K562 (cell line): ENCODE measurements around the gene TTLL3. TPM values are rescaled to one million over a fixed set of nuclear protein-coding genes. Genes with fewer than 3 reads are reported as not detected.

ENCODE experiments used
- CBX5 ChIP-seq: IDR thresholded peaks from 2 replicates; pipeline ENCODE4 v1.6.1; 2014; ENCODE audit warnings: low read depth, borderline replicate concordance
- CBX8 ChIP-seq: fragments of 200-600 bp; sonication (generic); IDR thresholded peaks from 2 replicates; pipeline ENCODE4 v1.6.1; 2012; ENCODE audit warnings: borderline replicate concordance, mixed run types, low read depth, mild to moderate bottlenecking, moderate library complexity, mixed read lengths, low read length, control low read depth, inconsistent platforms; ENCODE audit not compliant: poor library complexity, severe bottlenecking; ENCODE audit errors: extremely low read depth
- FUS ChIP-seq: fragments of 200-400 bp; formaldehyde crosslinking; optimal IDR thresholded peaks from 2 replicates; pipeline ENCODE3; 2017; ENCODE audit warnings: low read depth, low read length
- JUND ChIP-seq, 2 experiments: IDR thresholded peaks; 2 replicates in 1 of 2; 3 replicates in 1 of 2; pipeline ENCODE4 v1.6.1; 2011; ENCODE audit warnings: borderline replicate concordance in 2 of 2, low read depth in 2 of 2, low read length in 2 of 2, improper control_type of control experiment in 1 of 2, missing biosample characterization in 1 of 2, missing genetic modification characterization in 1 of 2, missing genetic modification reagents in 1 of 2
- KDM2B ChIP-seq: fragments of 250-450 bp; sonication (Bioruptor Pico); IDR thresholded peaks from 2 replicates; pipeline ENCODE4 v1.8.0; 2021; ENCODE audit warnings: mild to moderate bottlenecking, moderate library complexity
- MYNN ChIP-seq, 2 experiments: sonication (generic); formaldehyde crosslinking in 1 of 2; IDR thresholded peaks; 2 replicates each; pipeline versions ENCODE4 v1.5.0 to v1.6.1; 2016 to 2020; ENCODE audit warnings: antibody characterized with exemption in 1 of 2, missing genetic modification reagents in 1 of 2
- NFE2L1 ChIP-seq: fragments of 450-650 bp; IDR thresholded peaks from 2 replicates; pipeline ENCODE4 v1.6.1; 2016; ENCODE audit warnings: missing genetic modification characterization, low read depth, mild to moderate bottlenecking, missing compliant biosample characterization, moderate library complexity, borderline replicate concordance
- OTX1 ChIP-seq: fragments of 450-650 bp; formaldehyde crosslinking; IDR thresholded peaks from 2 replicates; pipeline ENCODE4 v1.4.0; 2022; ENCODE audit warnings: mild to moderate bottlenecking
- PPARD ChIP-seq: fragments of 250-450 bp; sonication (Bioruptor Pico); IDR thresholded peaks from 2 replicates; pipeline ENCODE4 v1.8.0; 2022; ENCODE audit warnings: inconsistent platforms, mild to moderate bottlenecking, moderate library complexity
- RBBP5 ChIP-seq: fragments of 200-600 bp; sonication (generic); IDR thresholded peaks from 2 replicates; pipeline ENCODE4 v1.6.1; 2012; ENCODE audit warnings: borderline replicate concordance, mild to moderate bottlenecking, low read length, control low read depth, inconsistent platforms; ENCODE audit not compliant: insufficient read depth, poor library complexity, severe bottlenecking
- SAP30 ChIP-seq: fragments of 200-600 bp; sonication (generic); IDR thresholded peaks from 2 replicates; pipeline ENCODE4 v1.6.1; 2012; ENCODE audit warnings: borderline replicate concordance, low read depth, mild to moderate bottlenecking, moderate library complexity, low read length, control low read depth, inconsistent platforms; ENCODE audit not compliant: insufficient read depth, poor library complexity, severe bottlenecking
- ZNF263 ChIP-seq: sonication (generic); formaldehyde crosslinking; IDR thresholded peaks from 2 replicates; pipeline ENCODE4 v1.8.0; 2022; ENCODE audit warnings: mild to moderate bottlenecking, missing genetic modification reagents, borderline replicate concordance
- ZNF274 ChIP-seq: IDR thresholded peaks from 2 replicates; pipeline ENCODE4 v1.6.1; 2011; ENCODE audit warnings: low read depth, mild to moderate bottlenecking, low read length, moderate library complexity, borderline replicate concordance
- ZNF668 ChIP-seq: fragments of 250-450 bp; sonication (Bioruptor Pico); IDR thresholded peaks from 2 replicates; pipeline ENCODE4 v1.8.0; 2022; ENCODE audit warnings: mild to moderate bottlenecking, inconsistent platforms
- polyA plus RNA-seq, 8 experiments: library from polyadenylated mRNA; depleted of rRNA in 4 of 8; stranded (reverse) in 5 of 8; unstranded in 3 of 8; fragments of >200 nt; fragmentation: Nextera tagmentation in 2 of 8; fragmentation: Illumina TruSeq in 1 of 8; extraction: Ambion mirVana in 2 of 8; extraction: Trizol in 1 of 8; gene quantifications; 2 replicates each; pipeline versions ENCODE4 v1.2.1 to v1.2.3, GENCODE V29; 2011 to 2014; ENCODE audit warnings: inconsistent platforms in 1 of 8, missing spikeins in 1 of 8
- total RNA-seq, 7 experiments: library from RNA; depleted of rRNA in 6 of 7; stranded (reverse); fragments of >200 nt in 6 of 7; fragmentation: Illumina TruSeq in 2 of 7; extraction: Trizol in 2 of 7; gene quantifications; 2 replicates each; pipeline versions ENCODE4 v1.2.1 to v1.2.3, GENCODE V29; 2011 to 2021; ENCODE audit warnings: low replicate concordance in 1 of 7
- TF ChIP-seq, protein P1 (sequence below): fragments of 250-450 bp; sonication (Bioruptor Pico); IDR thresholded peaks from 2 replicates; pipeline ENCODE4 v1.5.0; 2021; ENCODE audit warnings: mild to moderate bottlenecking, moderate library complexity
- TF ChIP-seq, protein P2 (sequence below): fragments of 450-650 bp; IDR thresholded peaks from 2 replicates; pipeline ENCODE4 v1.6.1; 2016; ENCODE audit warnings: borderline replicate concordance
- TF ChIP-seq, protein P3 (sequence below): fragments of 150-350 bp; conservative IDR thresholded peaks from 2 replicates; pipeline ENCODE4 v1.6.1; 2014; ENCODE audit warnings: low read length

Gene TTLL3
- total and polyA plus RNA-seq, 9 of the 15 experiments (the other 6 are each of a cell fraction or from before 2014, with no cell fraction given), result 8.9 to 106 (median 33.2) TPM

DNA sequence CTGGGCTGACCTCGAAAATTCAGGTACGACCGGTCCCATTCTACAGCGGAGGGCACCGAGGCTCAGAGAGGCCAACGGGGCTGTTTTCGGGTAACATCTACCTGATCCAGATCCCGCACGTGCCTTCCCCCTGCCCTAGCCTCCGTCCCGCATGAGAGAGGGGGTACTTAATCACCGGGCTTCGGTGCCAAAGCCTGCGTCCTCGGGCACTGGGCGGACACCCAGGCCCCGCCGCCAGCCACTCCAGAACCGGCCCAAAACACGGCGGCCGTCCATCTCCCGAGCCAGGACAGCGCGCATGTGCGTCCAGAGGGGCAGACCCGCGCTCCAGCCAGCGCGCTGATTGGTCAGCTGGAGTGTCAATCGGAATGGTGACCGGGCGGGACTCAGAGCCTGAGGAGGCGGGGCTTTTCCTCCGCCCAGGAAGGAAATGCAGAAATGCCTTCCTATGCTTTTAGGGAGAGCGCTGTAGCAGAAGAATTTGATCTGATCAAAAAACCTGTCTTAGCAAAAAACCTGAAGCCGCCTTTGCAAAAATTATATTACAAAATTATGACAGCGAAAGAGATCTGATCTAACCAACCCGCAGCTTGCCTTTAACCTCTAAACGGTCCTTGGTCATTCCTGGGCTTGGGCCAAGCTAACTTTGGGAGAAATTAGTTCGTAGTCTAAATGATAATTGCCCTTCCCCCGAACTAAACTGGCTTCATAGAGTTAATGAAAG lies 33.8 kb downstream of the TTLL3 start, which contains the start of gene RPUSD3 (continued):
- TF ChIP-seq, protein P1, sequence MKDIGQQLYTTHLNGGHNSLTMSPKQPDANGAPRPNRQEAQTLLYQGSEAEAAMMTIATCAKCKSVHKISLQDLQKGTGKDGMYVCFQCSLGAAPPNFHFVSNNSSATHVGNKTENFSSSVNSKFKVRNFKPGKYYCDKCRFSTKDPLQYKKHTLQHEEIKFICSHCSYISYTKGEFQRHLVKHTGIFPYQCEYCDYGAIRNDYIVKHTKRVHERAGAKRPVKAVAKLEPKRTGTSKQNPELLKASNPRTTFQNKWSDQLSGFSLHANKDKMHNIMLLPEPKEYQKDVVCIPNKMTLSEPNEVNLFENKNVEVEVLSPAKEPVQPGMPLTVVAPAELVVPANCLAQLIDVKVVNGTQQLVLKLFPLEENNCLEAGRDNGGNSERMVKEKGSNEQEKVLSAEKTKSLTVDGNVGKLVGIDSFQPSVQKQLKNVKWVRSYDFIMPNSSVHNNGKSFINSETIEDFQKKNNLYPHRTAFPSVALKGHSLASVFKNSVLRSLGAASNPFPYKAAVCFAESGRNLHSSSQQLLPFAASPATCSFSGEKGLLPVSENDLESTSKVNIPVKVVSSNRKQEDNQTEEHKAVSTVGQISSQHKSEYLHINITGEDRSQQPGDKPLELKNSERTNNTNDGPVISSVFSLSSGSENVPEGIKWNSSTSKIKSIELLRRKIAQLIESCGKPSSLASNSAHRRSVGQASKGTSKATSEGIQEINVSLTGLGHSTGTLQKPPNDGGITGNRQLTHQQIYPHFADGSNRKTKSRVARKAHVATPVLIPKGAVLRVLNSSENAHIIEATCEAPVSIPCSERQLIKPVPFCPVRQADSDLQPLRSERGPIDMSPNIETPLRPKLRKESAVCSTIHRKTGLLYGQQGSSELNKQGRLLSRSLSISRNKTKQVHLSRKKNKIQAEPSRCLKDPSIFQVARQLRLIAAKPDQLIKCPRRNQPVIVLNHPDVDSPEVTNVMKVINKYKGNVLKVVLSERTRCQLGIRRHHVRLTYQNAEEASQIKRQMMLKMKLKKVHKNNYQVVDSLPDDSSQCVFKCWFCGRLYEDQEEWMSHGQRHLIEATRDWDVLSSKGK (CRISPR knock-in tag), result no peak
- TF ChIP-seq ZNF263 (CRISPR knock-in tag) (no peak; the same call in 1 of the 2 replicates), CBX5 (no peak), RBBP5 (peak; percentile 68), KDM2B (CRISPR knock-in tag) (no peak), PPARD (CRISPR knock-in tag) (no peak), SAP30 (peak; percentile 73), ZNF668 (CRISPR knock-in tag) (no peak), NFE2L1 (tag) (no peak), CBX8 (no peak), ZNF274 (no peak), OTX1 (CRISPR knock-in tag) (no peak), JUND (IDR thresholded peaks at IDR 0.05; ENCODE audit: borderline replicate concordance, low read depth, low read length) (no peak), JUND (tag; IDR thresholded peaks at IDR 0.05; ENCODE audit: borderline replicate concordance, low read depth, low read length) (peak; percentile 13; the same call in 1 of the 3 replicates), MYNN (IDR thresholded peaks at IDR 0.05) (0 out of 2 replicates have a peak, but pooled peaks have one; percentile 46), MYNN (CRISPR knock-in tag; IDR thresholded peaks at IDR 0.05) (no peak), FUS (no peak)
- TF ChIP-seq, protein P2, sequence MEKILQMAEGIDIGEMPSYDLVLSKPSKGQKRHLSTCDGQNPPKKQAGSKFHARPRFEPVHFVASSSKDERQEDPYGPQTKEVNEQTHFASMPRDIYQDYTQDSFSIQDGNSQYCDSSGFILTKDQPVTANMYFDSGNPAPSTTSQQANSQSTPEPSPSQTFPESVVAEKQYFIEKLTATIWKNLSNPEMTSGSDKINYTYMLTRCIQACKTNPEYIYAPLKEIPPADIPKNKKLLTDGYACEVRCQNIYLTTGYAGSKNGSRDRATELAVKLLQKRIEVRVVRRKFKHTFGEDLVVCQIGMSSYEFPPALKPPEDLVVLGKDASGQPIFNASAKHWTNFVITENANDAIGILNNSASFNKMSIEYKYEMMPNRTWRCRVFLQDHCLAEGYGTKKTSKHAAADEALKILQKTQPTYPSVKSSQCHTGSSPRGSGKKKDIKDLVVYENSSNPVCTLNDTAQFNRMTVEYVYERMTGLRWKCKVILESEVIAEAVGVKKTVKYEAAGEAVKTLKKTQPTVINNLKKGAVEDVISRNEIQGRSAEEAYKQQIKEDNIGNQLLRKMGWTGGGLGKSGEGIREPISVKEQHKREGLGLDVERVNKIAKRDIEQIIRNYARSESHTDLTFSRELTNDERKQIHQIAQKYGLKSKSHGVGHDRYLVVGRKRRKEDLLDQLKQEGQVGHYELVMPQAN, result peak; percentile 74; the same call in 1 of the 2 replicates
- TF ChIP-seq, protein P3, sequence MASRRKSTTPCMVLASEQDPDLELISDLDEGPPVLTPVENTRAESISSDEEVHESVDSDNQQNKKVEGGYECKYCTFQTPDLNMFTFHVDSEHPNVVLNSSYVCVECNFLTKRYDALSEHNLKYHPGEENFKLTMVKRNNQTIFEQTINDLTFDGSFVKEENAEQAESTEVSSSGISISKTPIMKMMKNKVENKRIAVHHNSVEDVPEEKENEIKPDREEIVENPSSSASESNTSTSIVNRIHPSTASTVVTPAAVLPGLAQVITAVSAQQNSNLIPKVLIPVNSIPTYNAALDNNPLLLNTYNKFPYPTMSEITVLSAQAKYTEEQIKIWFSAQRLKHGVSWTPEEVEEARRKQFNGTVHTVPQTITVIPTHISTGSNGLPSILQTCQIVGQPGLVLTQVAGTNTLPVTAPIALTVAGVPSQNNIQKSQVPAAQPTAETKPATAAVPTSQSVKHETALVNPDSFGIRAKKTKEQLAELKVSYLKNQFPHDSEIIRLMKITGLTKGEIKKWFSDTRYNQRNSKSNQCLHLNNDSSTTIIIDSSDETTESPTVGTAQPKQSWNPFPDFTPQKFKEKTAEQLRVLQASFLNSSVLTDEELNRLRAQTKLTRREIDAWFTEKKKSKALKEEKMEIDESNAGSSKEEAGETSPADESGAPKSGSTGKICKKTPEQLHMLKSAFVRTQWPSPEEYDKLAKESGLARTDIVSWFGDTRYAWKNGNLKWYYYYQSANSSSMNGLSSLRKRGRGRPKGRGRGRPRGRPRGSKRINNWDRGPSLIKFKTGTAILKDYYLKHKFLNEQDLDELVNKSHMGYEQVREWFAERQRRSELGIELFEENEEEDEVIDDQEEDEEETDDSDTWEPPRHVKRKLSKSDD, result 0 out of 2 replicates have a peak, but pooled peaks have one; percentile 34
